Mucosa of descending colon (tissue), 3 donors: ENCODE measurements around the gene OSBPL1A. TPM values are rescaled to one million over a fixed set of nuclear protein-coding genes. Genes with fewer than 3 reads are reported as not detected.

Experiments used
- ATAC-seq: fragments of 200-7000 bp; cut with Tn5 transposase; one replicate; pipeline ENCODE4 v1.9.1; 2020; ENCODE audit warnings: mild to moderate bottlenecking, moderate library complexity
- DNase-seq, 3 donors: peaks; one replicate each; pipeline ENCODE4 v3.0.0-alpha.2; 2020
- H3K36me3 ChIP-seq: fragments of 200-600 bp; one replicate; pipeline ENCODE4 v1.8.0; 2021; ENCODE audit warnings: low read depth, mild to moderate bottlenecking
- H3K4me1 ChIP-seq: fragments of 200-600 bp; one replicate; pipeline ENCODE4 v1.8.0; 2021; ENCODE audit warnings: low read depth, mild to moderate bottlenecking
- H3K4me3 ChIP-seq: fragments of 200-600 bp; one replicate; pipeline ENCODE4 v1.8.0; 2021; ENCODE audit warnings: mild to moderate bottlenecking
- H3K9me3 ChIP-seq: fragments of 200-600 bp; one replicate; pipeline ENCODE4 v1.8.0; 2021; ENCODE audit warnings: mild to moderate bottlenecking
- intact Hi-C, 2 donors: fragments of 100-400 bp; cut with DNase I in 1 of 2; cut with micrococcal nuclease in 1 of 2; formaldehyde crosslinking; loops; one replicate each; pipeline versions ENCODE4 v1.11.0 to v1.11.1; 2022; cut with DNase I, micrococcal nuclease
- microRNA-seq: library from miRNA; unstranded; fragments of <30 nt; microRNA quantifications from one replicate; pipeline ENCODE4, GENCODE V29; 2019
- total RNA-seq, 3 donors: library from RNA; stranded (reverse); fragmentation: NEBNext Ultra II Directional in 2 of 3; extraction: Animal tissue kit (Norgen Biotek cat#: 25700) in 2 of 3; gene quantifications; one replicate each; pipeline versions ENCODE4 v1.2.1 to v1.2.4, GENCODE V29; 2021 to 2023
- TF ChIP-seq, protein P1 (sequence below): fragments of 200-600 bp; IDR thresholded peaks from one replicate; pipeline ENCODE4 v1.8.0; 2022; ENCODE audit warnings: antibody characterized with exemption, mild to moderate bottlenecking
- donor health status: DM: no; HTN: no; CAD: no; lungs with moderate emphysema.
- donor health status: DM: no; HTN: no; CAD: no.
- donor health status: DM: no; HTN: yes; CAD: no.

The OSBPL1A gene
- total RNA-seq, 3 donors from 2014 or later, result 32.5 to 77.5 (median 69.8) TPM

DNA sequence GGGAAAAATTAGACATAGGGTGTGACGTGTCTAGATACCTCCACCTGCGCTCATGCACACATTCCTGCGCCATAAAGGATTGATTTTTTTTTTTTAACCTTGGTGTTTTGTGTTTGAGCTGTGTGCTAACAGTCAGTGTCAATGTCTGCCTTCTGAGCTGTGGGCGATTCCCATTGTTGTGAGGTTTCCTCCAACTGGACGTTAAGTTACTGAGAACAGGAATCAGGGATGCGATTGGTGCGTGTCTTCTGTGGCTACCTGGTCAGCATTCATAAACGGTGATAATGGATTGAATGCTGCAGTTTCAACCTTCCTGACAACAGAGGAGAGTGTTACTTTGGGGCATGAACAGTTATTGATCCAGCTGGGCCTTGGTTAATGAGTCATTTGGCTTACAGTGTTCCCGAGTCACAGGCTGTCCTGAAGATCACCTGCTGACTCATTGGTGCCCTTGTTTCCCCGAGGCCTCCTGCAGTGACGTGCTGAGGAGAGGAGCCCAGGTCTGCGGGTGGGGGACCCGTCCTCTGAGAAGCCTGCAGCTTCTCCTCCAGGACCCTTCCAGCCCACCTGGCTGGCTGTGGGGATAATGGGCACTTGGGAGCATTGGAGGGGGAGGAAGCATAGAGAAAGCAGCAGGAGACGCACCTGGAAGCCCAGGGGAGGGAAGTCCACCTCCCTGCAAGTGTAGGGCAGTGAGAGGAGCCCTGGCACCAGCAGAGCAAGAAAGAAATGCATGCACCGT is 284.6 kb downstream of the OSBPL1A start:
- H3K4me3 ChIP-seq, result no peak overlapping the region
- TF ChIP-seq, protein P1, sequence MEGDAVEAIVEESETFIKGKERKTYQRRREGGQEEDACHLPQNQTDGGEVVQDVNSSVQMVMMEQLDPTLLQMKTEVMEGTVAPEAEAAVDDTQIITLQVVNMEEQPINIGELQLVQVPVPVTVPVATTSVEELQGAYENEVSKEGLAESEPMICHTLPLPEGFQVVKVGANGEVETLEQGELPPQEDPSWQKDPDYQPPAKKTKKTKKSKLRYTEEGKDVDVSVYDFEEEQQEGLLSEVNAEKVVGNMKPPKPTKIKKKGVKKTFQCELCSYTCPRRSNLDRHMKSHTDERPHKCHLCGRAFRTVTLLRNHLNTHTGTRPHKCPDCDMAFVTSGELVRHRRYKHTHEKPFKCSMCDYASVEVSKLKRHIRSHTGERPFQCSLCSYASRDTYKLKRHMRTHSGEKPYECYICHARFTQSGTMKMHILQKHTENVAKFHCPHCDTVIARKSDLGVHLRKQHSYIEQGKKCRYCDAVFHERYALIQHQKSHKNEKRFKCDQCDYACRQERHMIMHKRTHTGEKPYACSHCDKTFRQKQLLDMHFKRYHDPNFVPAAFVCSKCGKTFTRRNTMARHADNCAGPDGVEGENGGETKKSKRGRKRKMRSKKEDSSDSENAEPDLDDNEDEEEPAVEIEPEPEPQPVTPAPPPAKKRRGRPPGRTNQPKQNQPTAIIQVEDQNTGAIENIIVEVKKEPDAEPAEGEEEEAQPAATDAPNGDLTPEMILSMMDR, result no peak
- peak; percentile 68 for ATAC-seq
- intact Hi-C loops, result no loop called here
- no peaks in the 10 kb centered on the region for H3K36me3 ChIP-seq
- DNase-seq, result no peak
- no peaks in the 10 kb centered on the region for H3K9me3 ChIP-seq
- no peaks in the 10 kb centered on the region for H3K4me1 ChIP-seq

DNA sequence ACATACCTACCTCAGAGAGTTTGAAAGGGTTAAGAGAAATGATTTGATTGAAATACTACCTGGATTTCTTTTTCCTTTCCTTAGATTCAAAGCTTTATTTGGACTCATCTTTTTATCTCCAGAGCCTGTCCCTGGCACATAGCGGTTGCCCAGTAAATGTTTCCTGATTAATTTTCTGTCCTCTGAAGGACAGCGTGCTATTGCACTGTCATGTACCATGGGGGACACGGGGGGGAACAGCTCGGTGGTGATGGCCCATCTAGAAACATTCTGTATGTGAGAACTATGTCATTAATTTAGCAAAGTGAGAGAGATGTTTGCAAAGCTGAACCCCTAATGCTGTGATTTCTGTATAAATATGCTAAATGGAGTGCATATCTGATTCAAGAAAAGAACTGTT is 285.2 kb downstream of the OSBPL1A start:
- intact Hi-C loops, result no loop called here
- no peaks in the 10 kb centered on the region for H3K9me3 ChIP-seq
- TF ChIP-seq, protein P1, result no peak
- no peak for DNase-seq
- no peaks in the 10 kb centered on the region for H3K4me1 ChIP-seq
- ATAC-seq, result no peak
- H3K36me3 ChIP-seq, result no peaks in the 10 kb centered on the region
- no peak overlapping the region for H3K4me3 ChIP-seq

Small RNAs within 50 kb of the gene (microRNA-seq; reads per million reads assigned to microRNA genes)
- 6.8 reads per million, percentile 28 among the genes with 10 or more reads in this experiment for gene MIR320C2

Other genes starting within 250 kb of the OSBPL1A start
- 10 to 100 TPM; 20.3 to 30.8 (median 29.4) TPM for gene IMPACT, start 28.8 kb upstream of the OSBPL1A start, total RNA-seq
- gene HRH4, start 62.8 kb upstream of the OSBPL1A start, total RNA-seq, result under 1 TPM in 2 of 3 donors, not detected in 1; 0.28 to 0.29 TPM